ENCODE results near the gene NHLRC2.

DNA sequence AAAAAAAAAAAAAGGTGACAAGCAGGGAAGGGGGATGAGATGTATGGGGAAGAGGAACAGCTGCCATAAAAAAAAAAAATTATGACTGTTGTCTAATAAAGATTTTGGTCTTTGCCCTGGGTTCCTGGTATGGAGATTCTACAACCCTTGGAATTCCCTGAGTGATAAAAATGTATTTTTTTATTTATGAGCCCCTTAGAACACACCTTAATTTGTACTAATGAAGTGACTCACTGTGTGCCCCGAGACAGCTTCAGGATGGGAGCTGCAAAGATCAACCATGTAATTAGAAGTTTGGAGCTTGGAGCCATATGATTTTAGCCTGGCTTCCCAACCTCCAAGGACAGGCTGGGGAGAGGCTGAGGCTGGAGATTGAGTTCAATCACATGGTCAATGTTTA lies 69.7 kb downstream of the NHLRC2 start:
- TF ChIP-seq, protein P1, sequence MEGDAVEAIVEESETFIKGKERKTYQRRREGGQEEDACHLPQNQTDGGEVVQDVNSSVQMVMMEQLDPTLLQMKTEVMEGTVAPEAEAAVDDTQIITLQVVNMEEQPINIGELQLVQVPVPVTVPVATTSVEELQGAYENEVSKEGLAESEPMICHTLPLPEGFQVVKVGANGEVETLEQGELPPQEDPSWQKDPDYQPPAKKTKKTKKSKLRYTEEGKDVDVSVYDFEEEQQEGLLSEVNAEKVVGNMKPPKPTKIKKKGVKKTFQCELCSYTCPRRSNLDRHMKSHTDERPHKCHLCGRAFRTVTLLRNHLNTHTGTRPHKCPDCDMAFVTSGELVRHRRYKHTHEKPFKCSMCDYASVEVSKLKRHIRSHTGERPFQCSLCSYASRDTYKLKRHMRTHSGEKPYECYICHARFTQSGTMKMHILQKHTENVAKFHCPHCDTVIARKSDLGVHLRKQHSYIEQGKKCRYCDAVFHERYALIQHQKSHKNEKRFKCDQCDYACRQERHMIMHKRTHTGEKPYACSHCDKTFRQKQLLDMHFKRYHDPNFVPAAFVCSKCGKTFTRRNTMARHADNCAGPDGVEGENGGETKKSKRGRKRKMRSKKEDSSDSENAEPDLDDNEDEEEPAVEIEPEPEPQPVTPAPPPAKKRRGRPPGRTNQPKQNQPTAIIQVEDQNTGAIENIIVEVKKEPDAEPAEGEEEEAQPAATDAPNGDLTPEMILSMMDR (IDR thresholded peaks at IDR 0.05) = no peak
- TF ChIP-seq POLR2A (IDR thresholded peaks at IDR 0.05) = no peak

Measured in thyroid gland (tissue), 4 donors.